ENCODE data around the gene TFF2.

TFF2 gene

DNA sequence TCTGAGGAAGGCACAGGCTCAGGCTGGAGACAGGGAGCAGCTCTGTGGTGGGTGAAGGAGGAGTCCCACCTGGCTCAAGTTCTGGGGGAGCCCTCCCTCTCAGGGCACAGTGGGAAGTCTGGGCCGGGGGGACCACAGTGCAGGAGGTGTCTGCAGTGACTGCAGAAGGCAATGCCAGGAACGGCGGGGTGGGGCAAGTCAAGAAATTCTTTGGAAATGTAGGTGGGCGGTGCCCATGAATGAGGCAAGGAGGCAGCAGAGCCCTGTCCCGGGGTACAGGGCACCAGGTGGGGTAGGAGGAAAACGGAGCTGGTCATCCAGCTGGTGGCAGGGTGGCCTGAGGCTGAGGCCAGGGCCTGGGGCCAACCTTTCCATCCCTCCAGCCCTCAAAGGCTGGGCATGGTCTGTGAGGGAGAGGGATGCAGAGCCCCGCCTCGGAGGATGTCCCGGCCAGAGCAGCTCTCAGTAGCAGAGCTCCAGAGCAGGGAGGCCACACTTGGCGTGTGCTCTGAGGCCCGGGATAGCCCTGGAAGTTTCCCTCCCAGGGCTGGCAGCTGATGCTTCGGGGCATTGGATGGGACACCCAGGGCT is 40.3 kb downstream of the TFF2 start:
- no peaks in the 10 kb centered on the region for H3K36me3 ChIP-seq (ENCODE audit: insufficient read depth, low read length)
- H3F3A ChIP-seq (ENCODE audit: low read depth) = no peaks in the 10 kb centered on the region
- TF ChIP-seq, protein P1, sequence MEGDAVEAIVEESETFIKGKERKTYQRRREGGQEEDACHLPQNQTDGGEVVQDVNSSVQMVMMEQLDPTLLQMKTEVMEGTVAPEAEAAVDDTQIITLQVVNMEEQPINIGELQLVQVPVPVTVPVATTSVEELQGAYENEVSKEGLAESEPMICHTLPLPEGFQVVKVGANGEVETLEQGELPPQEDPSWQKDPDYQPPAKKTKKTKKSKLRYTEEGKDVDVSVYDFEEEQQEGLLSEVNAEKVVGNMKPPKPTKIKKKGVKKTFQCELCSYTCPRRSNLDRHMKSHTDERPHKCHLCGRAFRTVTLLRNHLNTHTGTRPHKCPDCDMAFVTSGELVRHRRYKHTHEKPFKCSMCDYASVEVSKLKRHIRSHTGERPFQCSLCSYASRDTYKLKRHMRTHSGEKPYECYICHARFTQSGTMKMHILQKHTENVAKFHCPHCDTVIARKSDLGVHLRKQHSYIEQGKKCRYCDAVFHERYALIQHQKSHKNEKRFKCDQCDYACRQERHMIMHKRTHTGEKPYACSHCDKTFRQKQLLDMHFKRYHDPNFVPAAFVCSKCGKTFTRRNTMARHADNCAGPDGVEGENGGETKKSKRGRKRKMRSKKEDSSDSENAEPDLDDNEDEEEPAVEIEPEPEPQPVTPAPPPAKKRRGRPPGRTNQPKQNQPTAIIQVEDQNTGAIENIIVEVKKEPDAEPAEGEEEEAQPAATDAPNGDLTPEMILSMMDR (conservative IDR thresholded peaks at IDR 0.05; ENCODE audit: low read length) = no peak
- TF ChIP-seq EZH2phosphoT487 (IDR thresholded peaks at IDR 0.05; ENCODE audit: borderline replicate concordance) = no peak
- H4K20me1 ChIP-seq (ENCODE audit: insufficient read depth, low read length, poor library complexity, severe bottlenecking) = no peaks in the 10 kb centered on the region
- no peak overlapping the region for H2AFZ ChIP-seq (ENCODE audit: low read length)
- peaks cover 69% of the 10 kb centered on the region for H3K4me1 ChIP-seq (ENCODE audit: insufficient read depth, low read length, poor library complexity, severe bottlenecking)
- H3K9me3 ChIP-seq (ENCODE audit: insufficient read depth, low read depth, low read length) = no peaks in the 10 kb centered on the region
- peak overlapping the region; percentile 45 for H3K9ac ChIP-seq (ENCODE audit: low read depth, low read length, poor library complexity, severe bottlenecking)
- H3K9me2 ChIP-seq (replicated peaks; ENCODE audit: low read depth, low read length) = no peaks in the 10 kb centered on the region
- H3K27me3 ChIP-seq (ENCODE audit: insufficient read depth, low read length, poor library complexity, severe bottlenecking) = no peaks in the 10 kb centered on the region
- H3K4me3 ChIP-seq (ENCODE audit: low read length, poor library complexity, severe bottlenecking) = no peak overlapping the region
- no peak overlapping the region for H3K4me2 ChIP-seq (ENCODE audit: low read depth, low read length, poor library complexity, severe bottlenecking)
- H3K79me2 ChIP-seq (ENCODE audit: insufficient read depth, low read length) = peaks cover 6% of the 10 kb centered on the region; the same call in 1 of the 2 replicates

DNA sequence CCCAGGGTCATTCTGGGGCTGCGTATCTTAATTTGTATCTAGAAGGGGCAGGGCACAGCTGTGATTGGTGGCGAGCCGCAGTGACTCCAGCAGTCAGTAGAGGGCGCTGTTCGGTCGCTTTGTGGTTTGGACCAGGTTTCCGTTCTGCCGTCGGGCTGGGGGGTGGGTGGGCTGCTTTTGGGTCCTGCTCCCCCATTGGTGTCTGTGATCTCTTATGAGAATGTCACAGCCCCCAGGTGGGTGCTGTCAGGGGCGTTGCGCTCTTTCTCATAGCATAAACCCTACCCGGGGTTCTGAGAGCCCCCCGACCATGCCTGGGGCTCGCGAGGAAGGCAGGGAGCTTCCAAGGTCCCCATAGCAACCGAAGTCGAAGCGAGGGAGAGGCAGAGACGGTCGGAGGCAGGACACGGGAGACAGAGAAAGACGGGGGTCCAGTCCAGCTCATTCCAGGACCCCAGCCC is 41.0 kb downstream of the TFF2 start:
- no peaks in the 10 kb centered on the region for H3F3A ChIP-seq (ENCODE audit: low read depth)
- no peaks in the 10 kb centered on the region for H3K36me3 ChIP-seq (ENCODE audit: insufficient read depth, low read length)
- no peaks in the 10 kb centered on the region for H3K27me3 ChIP-seq (ENCODE audit: insufficient read depth, low read length, poor library complexity, severe bottlenecking)
- H3K4me2 ChIP-seq (ENCODE audit: low read depth, low read length, poor library complexity, severe bottlenecking) = peak overlapping the region; percentile 35
- H3K4me1 ChIP-seq (ENCODE audit: insufficient read depth, low read length, poor library complexity, severe bottlenecking) = peaks cover 75% of the 10 kb centered on the region
- H2AFZ ChIP-seq (ENCODE audit: low read length) = no peak overlapping the region
- TF ChIP-seq EZH2phosphoT487 (IDR thresholded peaks at IDR 0.05; ENCODE audit: borderline replicate concordance) = no peak
- TF ChIP-seq, protein P1 (conservative IDR thresholded peaks at IDR 0.05; ENCODE audit: low read length) = peak; percentile 92
- H3K9me2 ChIP-seq (replicated peaks; ENCODE audit: low read depth, low read length) = no peaks in the 10 kb centered on the region
- H4K20me1 ChIP-seq (ENCODE audit: insufficient read depth, low read length, poor library complexity, severe bottlenecking) = no peaks in the 10 kb centered on the region
- H3K9me3 ChIP-seq (ENCODE audit: insufficient read depth, low read depth, low read length) = no peaks in the 10 kb centered on the region
- H3K79me2 ChIP-seq (ENCODE audit: insufficient read depth, low read length) = peaks cover 11% of the 10 kb centered on the region; the same call in 1 of the 2 replicates
- H3K9ac ChIP-seq (ENCODE audit: low read depth, low read length, poor library complexity, severe bottlenecking) = peak overlapping the region; percentile 45
- H3K4me3 ChIP-seq (ENCODE audit: low read length, poor library complexity, severe bottlenecking) = no peak overlapping the region

DNA sequence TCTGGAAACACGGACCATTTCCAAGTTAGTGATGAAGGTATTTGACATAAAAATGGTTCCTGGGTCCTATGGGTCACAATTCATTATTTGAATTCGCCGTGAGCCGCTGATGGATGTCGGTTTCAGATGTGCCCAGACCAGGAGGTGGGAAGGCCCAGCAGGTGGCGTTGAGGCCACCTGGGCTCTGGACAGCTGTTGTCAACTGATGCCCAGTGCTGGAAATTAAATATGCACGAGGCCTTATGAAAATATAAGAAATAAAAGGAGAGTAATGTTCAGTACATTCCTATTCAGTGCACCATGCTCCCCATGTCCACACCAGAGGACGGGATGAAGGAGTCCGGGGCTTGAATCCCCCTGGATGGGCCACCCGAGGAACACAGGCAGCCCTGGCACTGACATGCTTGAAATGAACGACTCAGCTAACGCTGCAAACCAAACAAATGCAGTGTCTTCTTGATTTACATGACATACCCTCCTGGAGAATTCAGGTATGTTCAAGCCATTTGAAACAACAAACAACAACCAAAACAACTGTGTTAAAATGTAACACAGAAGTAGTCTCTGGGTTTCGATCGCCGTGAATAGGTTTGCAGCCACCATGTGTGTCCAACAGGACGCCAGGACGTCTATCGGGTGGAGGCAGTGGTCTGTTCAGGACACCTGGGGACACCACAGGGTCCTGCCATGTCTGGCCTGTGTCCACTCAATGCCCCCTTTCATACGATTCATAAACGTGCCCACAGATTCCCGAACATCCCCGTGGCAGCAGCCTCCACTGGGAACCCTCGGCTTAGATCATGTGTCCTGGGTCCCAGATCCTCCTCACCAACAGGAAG is 41.7 kb downstream of the TFF2 start:
- H3K27me3 ChIP-seq (ENCODE audit: insufficient read depth, low read length, poor library complexity, severe bottlenecking) = no peaks in the 10 kb centered on the region
- H3K9me3 ChIP-seq (ENCODE audit: insufficient read depth, low read depth, low read length) = no peaks in the 10 kb centered on the region
- no peaks in the 10 kb centered on the region for H3F3A ChIP-seq (ENCODE audit: low read depth)
- no peaks in the 10 kb centered on the region for H3K9me2 ChIP-seq (replicated peaks; ENCODE audit: low read depth, low read length)
- H2AFZ ChIP-seq (ENCODE audit: low read length) = no peak overlapping the region
- H3K9ac ChIP-seq (ENCODE audit: low read depth, low read length, poor library complexity, severe bottlenecking) = no peak overlapping the region
- peaks cover 78% of the 10 kb centered on the region for H3K4me1 ChIP-seq (ENCODE audit: insufficient read depth, low read length, poor library complexity, severe bottlenecking)
- TF ChIP-seq EZH2phosphoT487 (IDR thresholded peaks at IDR 0.05; ENCODE audit: borderline replicate concordance) = no peak
- TF ChIP-seq, protein P1 (conservative IDR thresholded peaks at IDR 0.05; ENCODE audit: low read length) = no peak; the same call in 1 of the 2 replicates
- no peaks in the 10 kb centered on the region for H4K20me1 ChIP-seq (ENCODE audit: insufficient read depth, low read length, poor library complexity, severe bottlenecking)
- H3K4me2 ChIP-seq (ENCODE audit: low read depth, low read length, poor library complexity, severe bottlenecking) = peak overlapping the region; percentile 35
- no peak overlapping the region for H3K4me3 ChIP-seq (ENCODE audit: low read length, poor library complexity, severe bottlenecking)
- H3K36me3 ChIP-seq (ENCODE audit: insufficient read depth, low read length) = no peaks in the 10 kb centered on the region
- peaks cover 11% of the 10 kb centered on the region; the same call in 1 of the 2 replicates for H3K79me2 ChIP-seq (ENCODE audit: insufficient read depth, low read length)

Data from Loucy (cell line).